OCI-LY3 (cell line): ENCODE measurements around the gene PPIL1.

Experiments
- H2AFZ ChIP-seq: fragments of 200-600, 300-600 bp; shearing (Covaris generic); 2 replicates; pipeline ENCODE4 v1.6.0; 2014; ENCODE audit warnings: antibody characterized with exemption, low read depth, low read length
- H3K27ac ChIP-seq: fragments of 200-600, 300-600 bp; sonication (generic); 2 replicates; pipeline ENCODE4 v1.5.1; 2014; ENCODE audit warnings: mild to moderate bottlenecking, low read length, moderate library complexity, mixed read lengths
- H3K27me3 ChIP-seq: fragments of 200-600, 300-600 bp; sonication (generic); 2 replicates; pipeline ENCODE4 v1.6.1; 2014; ENCODE audit warnings: low read depth, low read length, mixed read lengths
- H3K36me3 ChIP-seq: fragments of 200-600, 300-600 bp; sonication (generic); replicated peaks from 2 replicates; pipeline ENCODE3; 2014; ENCODE audit warnings: low read depth, low read length, mixed read lengths
- H3K4me1 ChIP-seq: fragments of 300-600, 200-600 bp; sonication (generic); 2 replicates; pipeline ENCODE4 v1.6.1; 2014; ENCODE audit warnings: low read length, mixed read lengths
- H3K4me2 ChIP-seq: fragments of 200-600, 300-600 bp; sonication (generic); 2 replicates; pipeline ENCODE4 v1.6.1; 2014; ENCODE audit warnings: low read length, mixed read lengths
- H3K4me3 ChIP-seq: fragments of 300-600, 200-600 bp; sonication (generic); 2 replicates; pipeline ENCODE4 v1.5.1; 2014; ENCODE audit warnings: antibody characterized with exemption, mild to moderate bottlenecking, low read length, moderate library complexity
- H3K79me2 ChIP-seq: fragments of 300-600, 200-600 bp; shearing (Covaris generic); 2 replicates; pipeline ENCODE4 v1.6.1; 2014; ENCODE audit warnings: mild to moderate bottlenecking, low read length, mixed read lengths
- H3K9ac ChIP-seq: fragments of 300-600, 200-600 bp; shearing (Covaris generic); 2 replicates; pipeline ENCODE4 v1.6.0; 2014; ENCODE audit warnings: mild to moderate bottlenecking, low read length, moderate library complexity
- H3K9me3 ChIP-seq: fragments of 200-600, 300-600 bp; shearing (Covaris generic); 2 replicates; pipeline ENCODE4 v1.6.1; 2014; ENCODE audit warnings: low read length, mixed read lengths; ENCODE audit not compliant: insufficient read depth
- H4K20me1 ChIP-seq: fragments of 200-600, 300-600 bp; sonication (generic); 2 replicates; pipeline ENCODE4 v1.6.1; 2016; ENCODE audit warnings: low read length, mixed read lengths; ENCODE audit not compliant: insufficient read depth
- EZH2phosphoT487 ChIP-seq: fragments of 200-600 bp; shearing (Covaris generic); IDR thresholded peaks from 2 replicates; pipeline ENCODE4 v1.6.1; 2018; ENCODE audit warnings: antibody characterized with exemption, mixed run types, low read depth
- TF ChIP-seq, protein P1 (sequence below): fragments of 200-600, 300-600 bp; sonication (generic); IDR thresholded peaks from 2 replicates; pipeline ENCODE4 v1.5.1; 2014; ENCODE audit warnings: antibody characterized with exemption, low read length, low read depth

Gene PPIL1

DNA sequence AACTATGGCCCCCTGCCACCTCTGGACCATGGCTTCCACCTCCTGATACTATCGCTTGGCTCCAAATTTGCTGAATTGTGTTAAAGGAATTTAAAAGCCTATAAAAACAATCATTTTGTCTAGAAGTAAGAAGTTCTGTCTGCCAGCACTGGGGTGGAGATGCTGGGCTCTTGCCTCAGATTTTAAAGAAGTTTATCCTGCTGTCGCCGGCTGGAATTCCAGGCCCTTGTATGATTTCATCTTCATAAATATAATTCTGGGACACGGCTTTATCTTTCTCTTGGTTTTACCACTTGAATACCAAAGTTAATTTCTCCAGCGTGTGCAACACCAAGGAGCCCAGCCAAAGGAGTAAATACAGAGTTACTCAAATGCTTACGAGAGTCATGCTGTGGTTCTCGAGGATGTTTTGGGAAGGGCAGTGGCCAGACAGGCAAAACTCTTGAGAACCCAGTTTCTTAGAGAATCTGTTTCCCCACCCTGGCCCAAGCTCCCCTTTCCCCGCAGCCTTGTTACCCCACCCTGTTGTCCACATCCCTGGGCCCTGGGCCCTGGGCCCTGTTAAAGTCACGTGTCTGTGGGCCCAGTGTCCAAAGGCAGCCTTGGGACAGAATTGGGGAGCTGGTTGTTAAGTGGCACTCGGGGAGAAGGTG is 43.1 kb upstream of the PPIL1 start:
- H3K4me2 ChIP-seq, result no peak overlapping the region
- TF ChIP-seq, protein P1, sequence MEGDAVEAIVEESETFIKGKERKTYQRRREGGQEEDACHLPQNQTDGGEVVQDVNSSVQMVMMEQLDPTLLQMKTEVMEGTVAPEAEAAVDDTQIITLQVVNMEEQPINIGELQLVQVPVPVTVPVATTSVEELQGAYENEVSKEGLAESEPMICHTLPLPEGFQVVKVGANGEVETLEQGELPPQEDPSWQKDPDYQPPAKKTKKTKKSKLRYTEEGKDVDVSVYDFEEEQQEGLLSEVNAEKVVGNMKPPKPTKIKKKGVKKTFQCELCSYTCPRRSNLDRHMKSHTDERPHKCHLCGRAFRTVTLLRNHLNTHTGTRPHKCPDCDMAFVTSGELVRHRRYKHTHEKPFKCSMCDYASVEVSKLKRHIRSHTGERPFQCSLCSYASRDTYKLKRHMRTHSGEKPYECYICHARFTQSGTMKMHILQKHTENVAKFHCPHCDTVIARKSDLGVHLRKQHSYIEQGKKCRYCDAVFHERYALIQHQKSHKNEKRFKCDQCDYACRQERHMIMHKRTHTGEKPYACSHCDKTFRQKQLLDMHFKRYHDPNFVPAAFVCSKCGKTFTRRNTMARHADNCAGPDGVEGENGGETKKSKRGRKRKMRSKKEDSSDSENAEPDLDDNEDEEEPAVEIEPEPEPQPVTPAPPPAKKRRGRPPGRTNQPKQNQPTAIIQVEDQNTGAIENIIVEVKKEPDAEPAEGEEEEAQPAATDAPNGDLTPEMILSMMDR, result no peak
- TF ChIP-seq EZH2phosphoT487, result no peak
- H3K4me3 ChIP-seq, result no peak overlapping the region
- H4K20me1 ChIP-seq, result no peaks in the 10 kb centered on the region
- no peak overlapping the region for H2AFZ ChIP-seq
- no peak overlapping the region for H3K27ac ChIP-seq
- H3K27me3 ChIP-seq, result no peaks in the 10 kb centered on the region
- H3K9ac ChIP-seq, result no peak overlapping the region
- no peaks in the 10 kb centered on the region for H3K79me2 ChIP-seq
- H3K36me3 ChIP-seq, result peaks cover 5% of the 10 kb centered on the region
- no peaks in the 10 kb centered on the region for H3K4me1 ChIP-seq
- no peaks in the 10 kb centered on the region for H3K9me3 ChIP-seq

DNA sequence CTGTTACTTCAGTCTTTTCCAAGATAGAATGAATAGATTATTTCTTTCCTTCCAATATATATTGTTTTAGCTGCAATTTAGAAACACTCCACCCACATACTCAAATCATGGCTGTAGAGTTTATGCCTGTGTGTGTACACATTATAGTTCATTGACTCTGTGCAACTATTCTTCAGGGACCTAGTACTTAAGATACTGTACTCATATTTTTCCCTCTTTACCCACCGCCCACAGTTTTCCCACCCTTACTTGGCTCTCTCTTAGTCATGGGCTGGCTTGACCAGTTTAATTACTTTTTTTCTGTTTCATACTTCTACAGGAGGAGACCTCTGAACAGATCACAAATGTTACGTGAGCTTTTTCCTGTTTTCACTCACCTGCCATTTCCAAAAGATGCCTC is 41.5 kb upstream of the PPIL1 start:
- no peak for TF ChIP-seq EZH2phosphoT487
- TF ChIP-seq, protein P1, result no peak
- Histone ChIP-seq H3K36me3 (peaks cover 5% of the 10 kb centered on the region), H3K27me3 (no peaks in the 10 kb centered on the region), H3K27ac (no peak overlapping the region), H3K4me2 (no peak overlapping the region), H3K9me3 (no peaks in the 10 kb centered on the region), H3K79me2 (no peaks in the 10 kb centered on the region), H2AFZ (no peak overlapping the region), H3K9ac (no peak overlapping the region), H3K4me3 (no peak overlapping the region), H4K20me1 (no peaks in the 10 kb centered on the region), H3K4me1 (no peaks in the 10 kb centered on the region)

DNA sequence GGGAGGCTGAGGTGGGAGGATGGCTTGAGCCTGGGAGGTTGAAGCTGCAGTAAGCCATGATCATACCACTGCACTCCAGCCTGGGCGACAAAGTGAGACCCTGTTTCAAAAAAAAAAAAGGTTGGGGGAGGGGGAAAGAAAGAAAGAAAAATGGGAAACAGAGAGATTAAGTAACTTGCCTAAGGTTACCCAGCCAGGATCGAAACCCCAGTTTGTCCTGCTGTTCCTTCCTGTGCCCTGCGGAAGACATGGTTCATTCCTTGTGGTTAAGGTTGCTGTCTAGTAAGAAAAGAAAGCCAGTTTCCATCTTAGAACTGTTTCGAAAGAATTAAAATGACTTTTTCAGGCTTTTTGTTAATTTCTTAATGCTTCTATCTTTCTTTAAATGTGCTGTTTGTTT is 41.0 kb upstream of the PPIL1 start:
- H3K27me3 ChIP-seq, result no peaks in the 10 kb centered on the region
- no peak overlapping the region for H3K4me3 ChIP-seq
- H3K79me2 ChIP-seq, result no peaks in the 10 kb centered on the region
- no peak overlapping the region for H3K4me2 ChIP-seq
- H2AFZ ChIP-seq, result no peak overlapping the region
- no peaks in the 10 kb centered on the region for H4K20me1 ChIP-seq
- no peaks in the 10 kb centered on the region for H3K9me3 ChIP-seq
- TF ChIP-seq, protein P1, result no peak
- peaks cover 5% of the 10 kb centered on the region for H3K36me3 ChIP-seq
- no peak overlapping the region for H3K9ac ChIP-seq
- no peaks in the 10 kb centered on the region for H3K4me1 ChIP-seq
- no peak overlapping the region for H3K27ac ChIP-seq

DNA sequence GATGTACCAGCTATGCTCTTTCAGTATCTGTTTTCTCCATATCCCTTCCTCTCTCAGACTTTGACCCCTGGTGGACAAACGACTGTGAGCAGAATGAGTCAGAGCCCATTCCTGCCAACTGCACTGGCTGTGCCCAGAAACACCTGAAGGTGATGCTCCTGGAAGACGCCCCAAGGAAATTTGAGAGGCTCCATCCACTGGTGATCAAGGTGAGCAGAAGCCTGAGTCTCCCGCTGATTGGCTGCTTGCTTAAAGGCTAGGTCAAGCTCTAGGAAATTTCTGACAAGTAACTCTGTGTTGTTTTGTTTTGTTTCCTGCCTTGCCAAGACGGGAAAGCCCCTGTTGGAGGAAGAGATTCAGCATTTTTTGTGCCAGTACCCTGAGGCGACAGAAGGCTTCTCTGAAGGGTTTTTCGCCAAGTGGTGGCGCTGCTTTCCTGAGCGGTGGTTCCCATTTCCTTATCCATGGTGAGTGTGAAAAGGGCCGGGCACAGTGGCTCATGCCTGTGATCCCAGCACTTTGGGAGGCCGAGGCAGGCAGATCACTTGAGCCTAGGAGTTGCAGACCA is 39.7 kb upstream of the PPIL1 start:
- Histone ChIP-seq H3K36me3 (peaks cover 5% of the 10 kb centered on the region), H2AFZ (no peak overlapping the region), H3K27me3 (no peaks in the 10 kb centered on the region), H3K4me3 (no peak overlapping the region), H3K27ac (no peak overlapping the region), H3K79me2 (no peaks in the 10 kb centered on the region), H3K9ac (no peak overlapping the region), H4K20me1 (no peaks in the 10 kb centered on the region), H3K4me1 (no peaks in the 10 kb centered on the region), H3K4me2 (no peak overlapping the region), H3K9me3 (no peaks in the 10 kb centered on the region)
- TF ChIP-seq, protein P1, result peak; percentile 18; the same call in 1 of the 2 replicates
- TF ChIP-seq EZH2phosphoT487, result no peak
